ENCODE results near the gene C6. TPM values are rescaled to one million over a fixed set of nuclear protein-coding genes. Genes with fewer than 3 reads are reported as not detected.

Gene C6
- total and polyA plus RNA-seq, 10 donors = 0.02 to 0.65 (median 0.17) TPM; not detected in 5

Other genes with a start within 250 kb of the C6 start
- not detected for gene MROH2B, start 142.2 kb downstream of the C6 start, total RNA-seq
- not detected for gene MROH2B, start 142.2 kb downstream of the C6 start, polyA plus RNA-seq